Left hindlimb (tissue), 1 donor: ENCODE measurements around the gene DNAH6.
"Not testable (repeated sequence)": the region's sequence is repeated elsewhere in the genome, so short reads cannot be mapped to it uniquely, and the experiment has no call there.

ENCODE experiments used
- DNase-seq: peaks from one replicate; pipeline ENCODE4 v3.0.0-alpha.2; 2018

DNAH6 gene

GRCh38 chr2:84844141-84844540, 327.8 kb downstream of the DNAH6 start:
- no peak for DNase-seq

DNA sequence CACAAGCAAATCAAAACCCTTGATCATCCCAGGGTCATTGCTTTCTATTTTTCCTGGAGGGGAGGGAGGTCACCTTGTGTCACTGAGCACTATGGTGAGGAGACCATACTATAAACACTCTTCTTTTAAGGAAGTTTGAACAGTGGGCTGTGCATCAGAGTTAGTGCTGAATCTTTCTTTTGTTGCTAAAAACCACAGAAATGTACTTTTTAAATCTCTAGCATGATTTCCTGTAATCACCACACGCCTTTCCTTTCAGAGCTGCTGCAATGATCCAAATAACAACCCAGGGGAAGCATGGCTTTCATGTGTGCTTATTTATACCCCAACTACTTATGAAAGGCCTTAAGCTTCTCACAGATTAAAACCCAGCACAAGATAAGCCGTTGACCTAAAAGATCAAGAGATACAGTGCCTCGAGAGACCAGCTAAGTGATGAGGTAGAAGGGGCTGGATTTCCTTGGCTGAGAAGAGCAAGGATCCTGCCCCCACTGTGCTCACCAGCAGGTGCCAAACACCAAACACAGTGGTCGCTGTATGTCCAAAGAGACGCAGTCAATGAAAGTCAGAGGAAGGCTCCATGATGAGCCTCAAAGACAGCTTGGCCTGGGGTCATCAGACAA, 329.9 kb downstream of the DNAH6 start:
- no peak for DNase-seq

- DNase-seq = no peak
Observed at GRCh38 chr2:84846741-84847142, 330.4 kb downstream of the DNAH6 start.

DNA sequence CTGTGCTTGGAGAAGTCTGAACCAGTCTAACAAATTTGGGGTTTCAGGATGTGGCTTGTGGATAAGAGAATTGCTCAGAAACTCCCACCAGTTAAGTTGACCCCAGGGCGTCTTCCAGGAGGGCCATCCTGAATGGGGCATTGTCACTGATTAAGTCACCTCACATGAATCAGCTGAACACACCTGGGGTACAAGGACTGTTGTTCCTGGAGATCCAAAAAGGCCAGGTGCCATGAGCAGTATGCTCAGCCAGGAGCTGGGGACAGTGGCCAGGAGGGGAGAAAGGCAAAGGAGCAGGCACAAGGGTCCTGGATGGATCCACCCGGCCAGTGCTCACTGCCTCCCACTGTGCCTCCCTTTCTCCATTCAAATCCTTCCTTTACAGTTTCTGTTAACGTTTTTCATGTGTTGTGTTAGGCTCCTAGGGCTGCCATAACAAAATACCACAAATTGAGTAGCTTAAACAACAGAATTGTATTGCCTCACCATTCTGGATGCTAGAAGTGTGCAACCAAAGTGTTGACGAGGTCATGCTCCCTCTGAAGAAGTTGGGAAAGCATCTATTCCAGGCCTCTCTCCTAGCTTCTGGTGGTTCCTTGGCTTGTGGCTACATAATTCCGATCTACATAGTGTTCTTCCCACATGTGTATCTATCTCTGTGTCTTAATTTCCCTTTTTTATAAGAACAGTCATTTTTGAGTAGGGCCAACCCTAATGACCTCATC, 331.2 kb downstream of the DNAH6 start:
- DNase-seq = no peak

- DNase-seq = no peak
Observed at GRCh38 chr2:84849271-84849952, 333.1 kb downstream of the DNAH6 start.

- no peak for DNase-seq
Observed at GRCh38 chr2:84850471-84850870, 334.2 kb downstream of the DNAH6 start.

DNA sequence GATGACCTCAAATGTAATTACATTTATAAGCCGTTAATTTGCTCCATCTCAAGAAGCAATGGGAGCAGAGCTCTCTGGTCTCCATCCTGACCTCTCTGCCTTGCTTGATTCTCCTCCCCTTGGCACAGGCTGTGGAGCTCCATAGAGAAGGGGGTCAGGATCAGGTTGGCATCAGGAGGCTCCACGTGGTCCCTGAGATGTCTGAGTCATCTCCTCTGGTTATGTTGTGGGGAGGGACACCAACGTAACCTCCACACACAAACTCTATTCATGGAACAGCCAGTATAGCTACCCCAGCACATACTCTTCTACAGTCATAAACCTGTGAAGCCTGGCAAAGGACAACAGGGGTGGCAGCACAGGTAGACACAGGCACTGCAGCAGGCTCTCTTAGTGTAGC, 335.6 kb downstream of the DNAH6 start:
- DNase-seq = no peak

DNA sequence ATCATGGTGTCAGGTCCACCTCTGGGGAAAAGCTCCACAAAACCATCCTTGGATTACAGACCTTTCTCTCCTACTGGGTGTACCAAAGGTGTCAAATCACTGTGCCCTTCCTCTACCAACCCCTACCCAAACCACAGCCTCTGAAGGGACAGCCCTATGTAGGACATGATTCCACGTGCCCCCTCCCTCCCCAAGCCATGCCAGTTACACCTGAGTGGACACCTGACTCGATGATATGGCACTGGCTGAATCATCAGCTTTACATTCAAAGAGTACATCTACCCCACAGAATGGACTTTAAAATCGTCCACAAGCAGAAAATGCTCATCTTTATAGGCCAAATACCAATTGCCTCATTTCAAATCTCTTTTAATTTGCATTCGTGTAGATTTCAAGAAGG, 338.6 kb downstream of the DNAH6 start:
- no peak for DNase-seq

GRCh38 chr2:84855731-84856130, 339.4 kb downstream of the DNAH6 start:
- DNase-seq = no peak

DNA sequence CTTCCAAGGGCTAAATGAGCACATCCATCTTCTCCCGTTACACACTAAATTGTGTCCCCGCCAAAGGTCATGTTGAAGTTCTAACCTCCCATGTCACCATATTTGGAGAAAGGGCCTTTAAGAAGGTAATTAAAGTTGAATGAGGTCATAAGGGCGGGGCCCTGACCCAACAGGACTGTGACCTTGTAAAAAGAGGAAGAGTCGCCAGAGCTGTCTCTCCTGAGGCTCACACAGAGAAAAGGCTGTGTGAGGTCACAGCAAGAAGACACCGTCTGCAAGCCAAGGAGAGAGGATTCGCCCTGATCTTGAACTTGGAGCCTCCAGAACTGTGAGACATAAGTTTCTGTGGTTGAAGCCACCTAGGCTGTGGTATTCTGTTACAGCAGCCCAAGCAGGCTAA, 340.5 kb downstream of the DNAH6 start:
- DNase-seq = no peak

DNA sequence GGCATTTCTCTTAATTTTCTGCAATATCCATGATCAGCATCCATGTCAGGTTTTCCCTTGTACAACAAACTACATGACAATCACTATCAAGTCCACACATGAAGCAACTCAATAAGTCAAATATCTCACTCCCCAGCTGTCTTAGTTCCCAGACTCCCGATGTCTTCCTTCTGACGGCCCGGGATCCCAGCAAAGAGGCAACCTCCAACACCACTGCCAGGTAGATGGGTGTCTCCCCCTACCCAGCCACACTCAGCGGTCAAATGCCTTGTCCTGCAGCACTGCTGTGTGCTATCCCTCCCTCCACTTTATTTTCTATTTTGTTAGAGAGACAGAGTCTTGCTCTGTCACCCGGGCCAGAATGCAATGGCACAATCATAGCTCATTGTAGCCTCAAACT, 341.3 kb downstream of the DNAH6 start:
- DNase-seq = no peak

GRCh38 chr2:84858123-84858522, 341.8 kb downstream of the DNAH6 start:
- no peak for DNase-seq

- no peak for DNase-seq
Observed at GRCh38 chr2:84858937-84859336, 342.6 kb downstream of the DNAH6 start.

DNA sequence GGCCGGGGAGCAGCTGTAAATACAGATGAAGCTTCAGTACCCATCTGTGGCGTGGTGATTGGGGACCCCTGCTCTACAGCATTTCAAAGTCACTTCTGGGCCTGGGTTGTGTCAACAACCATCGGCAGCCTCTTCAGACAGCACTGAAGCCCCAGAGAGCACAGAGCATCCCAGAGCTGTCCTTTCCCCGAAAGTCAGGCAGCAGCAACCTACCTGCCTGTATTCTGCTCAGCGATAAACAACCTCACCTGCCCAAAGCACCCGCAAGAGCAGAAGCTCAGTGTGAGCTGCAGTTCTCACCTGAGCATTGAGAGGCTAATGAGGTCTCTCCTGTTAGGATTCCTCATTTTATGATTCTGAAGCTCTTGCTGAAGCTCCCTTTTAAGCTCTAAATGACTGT, 345.2 kb downstream of the DNAH6 start:
- DNase-seq = no peak

DNA sequence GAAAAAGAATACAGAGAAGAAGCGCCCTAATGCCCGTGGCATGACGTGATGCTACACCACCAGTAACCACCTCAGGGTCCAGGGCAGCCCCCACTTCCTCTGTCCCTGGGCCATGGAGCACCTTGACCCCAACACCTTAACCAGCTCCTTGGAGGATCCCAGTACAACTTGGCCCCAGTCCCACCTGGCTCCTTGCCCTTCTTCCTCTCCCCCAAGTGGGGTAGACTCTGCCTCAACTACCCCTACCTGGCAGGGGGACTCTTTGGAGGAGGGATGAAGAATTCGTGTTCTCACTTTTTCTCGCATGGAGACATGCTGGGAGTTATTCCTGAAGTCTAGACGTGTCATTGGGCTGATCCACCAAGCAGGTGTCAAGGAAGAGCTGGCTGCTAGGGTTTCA, 345.7 kb downstream of the DNAH6 start:
- no peak for DNase-seq

- no peak for DNase-seq
Observed at GRCh38 chr2:84865181-84865783, 349.0 kb downstream of the DNAH6 start.

GRCh38 chr2:84866122-84866521, 349.8 kb downstream of the DNAH6 start:
- DNase-seq = no peak

- not testable (repeated sequence) for DNase-seq
Observed at GRCh38 chr2:84868327-84868726, 352.0 kb downstream of the DNAH6 start.
